Measurements from ENCODE around the gene HMOX2. TPM values are rescaled to one million over a fixed set of nuclear protein-coding genes. Genes with fewer than 3 reads are reported as not detected.
A peak's percentile ranks its signal among the peaks of the same experiment; 100 is the strongest.

The HMOX2 gene
- total and polyA plus RNA-seq, 2 experiments from 2014 or later = 68.8 to 108 TPM

GRCh38 chr16:4488499-4488967 is 12.3 kb downstream of the HMOX2 start:
- H3K27ac ChIP-seq = peak overlapping the region; percentile 66
- H2AFZ ChIP-seq = no peak overlapping the region
- H3K4me2 ChIP-seq = no peak overlapping the region
- no peaks in the 10 kb centered on the region for H3K9me3 ChIP-seq (ENCODE audit: low read depth)
- no peaks in the 10 kb centered on the region for H3K9me2 ChIP-seq (replicated peaks; ENCODE audit: insufficient read depth)
- TF ChIP-seq CTCF (IDR thresholded peaks at IDR 0.05; ENCODE audit: poor library complexity) = no peak
- no peak for TF ChIP-seq EZH2phosphoT487 (IDR thresholded peaks at IDR 0.05; ENCODE audit: low read depth, severe bottlenecking, unreplicated experiment)
- no peak for TF ChIP-seq EZH2 (IDR thresholded peaks at IDR 0.05; ENCODE audit: borderline replicate concordance)
- 95% methylated on average over 1 of the region's 1 CpG for WGBS (ENCODE audit: low lambda C conversion rate, missing lambda C conversion rate)
- H3K4me1 ChIP-seq (ENCODE audit: insufficient read depth) = peaks cover 10% of the 10 kb centered on the region
- H3K79me2 ChIP-seq = peaks cover 64% of the 10 kb centered on the region
- no peak overlapping the region for H3K4me3 ChIP-seq
- H4K20me1 ChIP-seq (ENCODE audit: insufficient read depth, poor library complexity, severe bottlenecking) = peaks cover 2% of the 10 kb centered on the region
- no peak for DNase-seq (ENCODE audit: low spot score)
- H3K36me3 ChIP-seq (replicated peaks; ENCODE audit: insufficient read depth, low read depth) = no peaks in the 10 kb centered on the region
- H3K27me3 ChIP-seq = no peaks in the 10 kb centered on the region

GRCh38 chr16:4489030-4489429 is 12.8 kb downstream of the HMOX2 start:
- Histone ChIP-seq H3K9me2 (replicated peaks; ENCODE audit: insufficient read depth) (no peaks in the 10 kb centered on the region), H3K27me3 (no peaks in the 10 kb centered on the region), H3K27ac (peak overlapping the region; percentile 66), H3K4me1 (ENCODE audit: insufficient read depth) (peaks cover 10% of the 10 kb centered on the region), H3K79me2 (peaks cover 66% of the 10 kb centered on the region), H3K9me3 (ENCODE audit: low read depth) (no peaks in the 10 kb centered on the region), H3K4me3 (no peak overlapping the region), H2AFZ (no peak overlapping the region), H3K36me3 (replicated peaks; ENCODE audit: insufficient read depth, low read depth) (no peaks in the 10 kb centered on the region), H4K20me1 (ENCODE audit: insufficient read depth, poor library complexity, severe bottlenecking) (peaks cover 2% of the 10 kb centered on the region), H3K4me2 (no peak overlapping the region)
- no peak for DNase-seq (ENCODE audit: low spot score)
- WGBS (ENCODE audit: low lambda C conversion rate, missing lambda C conversion rate) = 80% methylated on average over 5 of the region's 5 CpGs
- TF ChIP-seq EZH2 (IDR thresholded peaks at IDR 0.05; ENCODE audit: borderline replicate concordance) = no peak
- TF ChIP-seq CTCF (IDR thresholded peaks at IDR 0.05; ENCODE audit: poor library complexity) = no peak
- no peak for TF ChIP-seq EZH2phosphoT487 (IDR thresholded peaks at IDR 0.05; ENCODE audit: low read depth, severe bottlenecking, unreplicated experiment)

GRCh38 chr16:4491898-4492297 is 15.7 kb downstream of the HMOX2 start:
- Histone ChIP-seq H3K9me3 (ENCODE audit: low read depth) (no peaks in the 10 kb centered on the region), H3K27me3 (no peaks in the 10 kb centered on the region), H3K79me2 (peaks cover 77% of the 10 kb centered on the region), H3K4me1 (ENCODE audit: insufficient read depth) (peaks cover 3% of the 10 kb centered on the region), H3K36me3 (replicated peaks; ENCODE audit: insufficient read depth, low read depth) (no peaks in the 10 kb centered on the region), H3K4me3 (no peak overlapping the region), H3K27ac (no peak overlapping the region), H2AFZ (no peak overlapping the region), H3K9me2 (replicated peaks; ENCODE audit: insufficient read depth) (no peaks in the 10 kb centered on the region), H3K4me2 (no peak overlapping the region), H4K20me1 (ENCODE audit: insufficient read depth, poor library complexity, severe bottlenecking) (no peaks in the 10 kb centered on the region)
- no peak for DNase-seq (ENCODE audit: low spot score)
- WGBS (ENCODE audit: low lambda C conversion rate, missing lambda C conversion rate) = 95% methylated on average over 4 of the region's 4 CpGs
- TF ChIP-seq EZH2phosphoT487 (IDR thresholded peaks at IDR 0.05; ENCODE audit: low read depth, severe bottlenecking, unreplicated experiment) = no peak
- no peak for TF ChIP-seq CTCF (IDR thresholded peaks at IDR 0.05; ENCODE audit: poor library complexity)
- no peak for TF ChIP-seq EZH2 (IDR thresholded peaks at IDR 0.05; ENCODE audit: borderline replicate concordance)
